ENCODE results near the gene MRPS7.

DNA sequence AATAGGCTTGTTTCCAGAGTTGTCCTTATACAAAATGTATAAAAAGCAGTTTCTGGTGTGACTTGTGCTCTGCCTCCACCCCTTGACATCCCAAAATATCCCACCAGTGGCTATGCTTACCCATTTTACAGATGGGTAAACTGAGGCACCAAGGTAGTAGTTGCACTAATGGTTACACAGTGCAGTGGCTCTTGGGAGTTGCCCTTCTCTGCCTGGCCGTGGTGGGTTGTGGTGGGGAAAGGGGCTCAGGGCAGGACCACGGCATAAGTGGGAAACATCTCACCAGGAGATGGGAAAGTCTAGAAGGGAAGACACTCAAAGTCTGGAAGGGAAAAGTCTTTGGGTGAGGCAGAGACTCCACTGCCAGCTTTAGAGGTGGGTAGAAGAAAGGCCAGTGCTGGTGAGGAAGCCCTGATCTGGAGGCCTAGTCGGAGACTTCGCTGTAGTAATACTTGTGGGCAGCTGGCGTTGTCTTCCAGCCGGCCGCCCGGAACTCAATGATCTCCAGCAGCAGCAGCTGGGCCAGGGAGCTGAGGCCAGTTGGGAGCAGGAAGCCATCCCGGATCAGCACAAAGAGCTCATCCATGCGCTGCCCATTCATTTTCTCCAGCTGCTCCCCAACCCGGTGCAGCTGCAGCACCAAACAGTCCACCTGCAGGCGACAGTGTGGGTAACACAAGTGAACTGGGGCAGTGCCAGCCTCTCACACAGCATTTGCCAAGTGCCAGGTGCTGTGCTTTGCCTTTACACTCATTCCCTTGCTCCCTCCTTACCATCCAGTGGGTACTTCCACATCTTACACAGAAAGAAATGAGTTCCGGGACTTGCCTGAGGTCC, 4.9 kb downstream of the MRPS7 start:
- TF ChIP-seq CTCF (IDR thresholded peaks at IDR 0.05; ENCODE audit: poor library complexity), result no peak
- TF ChIP-seq EZH2 (IDR thresholded peaks at IDR 0.05; ENCODE audit: borderline replicate concordance), result no peak
- no peak for TF ChIP-seq EZH2phosphoT487 (IDR thresholded peaks at IDR 0.05; ENCODE audit: low read depth, severe bottlenecking, unreplicated experiment)

Measured in hepatocyte (in vitro differentiated cells).